Thyroid gland (tissue), 4 donors: ENCODE data around the gene SLC8B1. TPM values are rescaled to one million over a fixed set of nuclear protein-coding genes. Genes with fewer than 3 reads are reported as not detected.

Experiments used
- DNase-seq, 2 donors: peaks; one replicate each; pipeline ENCODE4 v3.0.0-alpha.2; 2019
- H3K27ac ChIP-seq, 3 donors: fragments of 200-600 bp; sonication (generic); 1 replicate in 2 of 3; 2 replicates in 1 of 3; pipeline ENCODE4 v1.5.1; 2016 to 2019; ENCODE audit warnings: mild to moderate bottlenecking in 1 of 3, moderate library complexity in 1 of 3
- H3K27me3 ChIP-seq: fragments of 200-600 bp; sonication (generic); one replicate; pipeline ENCODE4 v1.5.1; 2019
- H3K36me3 ChIP-seq, 2 donors: fragments of 200-600 bp; sonication (generic); one replicate each; pipeline ENCODE4 v1.5.1; 2016 to 2019
- H3K4me1 ChIP-seq, 2 donors: fragments of 200-600 bp; sonication (generic); one replicate each; pipeline ENCODE4 v1.5.1; 2017 to 2019
- H3K4me3 ChIP-seq, 3 donors: fragments of 200-600 bp; sonication (generic); replicated peaks in 1 of 3; 1 replicate in 2 of 3; 2 replicates in 1 of 3; pipeline ENCODE4 v1.5.1; 2016; ENCODE audit warnings: mild to moderate bottlenecking in 1 of 3
- H3K9me3 ChIP-seq: fragments of 200-600 bp; sonication (generic); one replicate; pipeline ENCODE4 v1.5.1; 2017
- POLR2A ChIP-seq, 2 donors: fragments of 450-650 bp; IDR thresholded peaks; one replicate each; pipeline ENCODE4 v1.6.1; 2017; ENCODE audit warnings: antibody characterized with exemption in 2 of 2, mild to moderate bottlenecking in 2 of 2, moderate library complexity in 1 of 2
- WGBS, 2 donors: methylation state at CpG; one replicate each; pipeline ENCODE4 v1.1.5; 2017; 5-methylcytosine and 5-hydroxymethylcytosine counted together
- intact Hi-C: fragments of 100-400 bp; cut with DNase I; formaldehyde crosslinking; loops from one replicate; pipeline ENCODE4 v1.15.1; 2023
- total RNA-seq, 4 donors: library from RNA; depleted of rRNA; stranded (reverse); fragments of >200 nt; gene quantifications; one replicate each; pipeline ENCODE4 v1.2.3, GENCODE V29; 2016
- TF ChIP-seq, protein P1 (sequence below), 6 experiments: fragments of 200-600 bp in 3 of 6; fragments of 450-650 bp in 3 of 6; sonication (generic) in 3 of 6; IDR thresholded peaks; one replicate each; pipeline ENCODE4 v1.5.1; 2016 to 2019; ENCODE audit warnings: antibody characterized with exemption in 6 of 6, mild to moderate bottlenecking in 2 of 6, inconsistent platforms in 1 of 6, moderate library complexity in 1 of 6

Gene SLC8B1
- total RNA-seq, 4 donors from 2014 or later: 23.3 to 50.5 (median 30.7) TPM

DNA sequence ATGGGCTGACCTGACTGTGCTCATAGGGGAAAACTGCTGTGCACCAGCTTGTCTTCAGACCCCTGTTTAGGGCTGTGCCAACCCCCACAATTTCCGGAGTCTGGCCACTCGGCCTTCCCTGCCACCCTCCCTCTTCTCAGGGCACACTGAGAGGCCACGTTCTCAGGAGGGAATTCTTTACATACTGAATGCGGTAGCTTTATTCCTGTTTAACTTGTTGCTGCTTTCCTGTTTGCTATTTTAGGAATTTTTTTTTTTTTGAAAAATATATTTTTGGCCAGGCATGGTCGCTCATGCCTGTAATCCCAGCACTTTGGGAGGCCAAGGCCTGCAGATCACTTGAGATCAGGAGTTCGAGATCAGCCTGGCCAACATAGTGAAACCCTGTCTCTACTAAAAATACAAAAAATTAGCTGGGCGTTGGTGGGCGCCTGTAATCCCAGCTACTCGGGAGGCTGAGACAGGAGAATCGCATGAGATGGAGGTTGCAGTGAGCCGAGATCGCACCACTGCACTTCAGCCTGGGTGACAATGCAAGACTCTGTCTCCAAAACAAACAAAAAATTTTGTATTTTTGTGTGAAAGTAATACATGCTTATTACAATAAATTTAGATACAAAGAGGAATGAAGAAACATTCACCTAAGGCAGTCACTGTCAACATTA is 74.1 kb downstream of the SLC8B1 start:
- WGBS, 2 donors: 63 to 74% methylated on average over 12 of the region's 12 CpGs
- peak in 1 of 2 donors; percentile 2 for DNase-seq
- H3K4me1 ChIP-seq: peaks cover 43 to 44% of the 10 kb centered on the region in 2 donors

GRCh38 chr12:113260127-113260526 is 74.8 kb downstream of the SLC8B1 start:
- Histone ChIP-seq H3K36me3 (no peaks in the 10 kb centered on the region), H3K27me3 (no peaks in the 10 kb centered on the region), H3K4me1 (peaks cover 43 to 44% of the 10 kb centered on the region in 2 donors), H3K9me3 (no peaks in the 10 kb centered on the region), H3K4me3 (no peak overlapping the region), H3K27ac (peak overlapping the region; percentile 40 to 76 (median 74))
- DNase-seq: no peak
- intact Hi-C loops: no loop called here
- TF ChIP-seq, protein P1, sequence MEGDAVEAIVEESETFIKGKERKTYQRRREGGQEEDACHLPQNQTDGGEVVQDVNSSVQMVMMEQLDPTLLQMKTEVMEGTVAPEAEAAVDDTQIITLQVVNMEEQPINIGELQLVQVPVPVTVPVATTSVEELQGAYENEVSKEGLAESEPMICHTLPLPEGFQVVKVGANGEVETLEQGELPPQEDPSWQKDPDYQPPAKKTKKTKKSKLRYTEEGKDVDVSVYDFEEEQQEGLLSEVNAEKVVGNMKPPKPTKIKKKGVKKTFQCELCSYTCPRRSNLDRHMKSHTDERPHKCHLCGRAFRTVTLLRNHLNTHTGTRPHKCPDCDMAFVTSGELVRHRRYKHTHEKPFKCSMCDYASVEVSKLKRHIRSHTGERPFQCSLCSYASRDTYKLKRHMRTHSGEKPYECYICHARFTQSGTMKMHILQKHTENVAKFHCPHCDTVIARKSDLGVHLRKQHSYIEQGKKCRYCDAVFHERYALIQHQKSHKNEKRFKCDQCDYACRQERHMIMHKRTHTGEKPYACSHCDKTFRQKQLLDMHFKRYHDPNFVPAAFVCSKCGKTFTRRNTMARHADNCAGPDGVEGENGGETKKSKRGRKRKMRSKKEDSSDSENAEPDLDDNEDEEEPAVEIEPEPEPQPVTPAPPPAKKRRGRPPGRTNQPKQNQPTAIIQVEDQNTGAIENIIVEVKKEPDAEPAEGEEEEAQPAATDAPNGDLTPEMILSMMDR (IDR thresholded peaks at IDR 0.05): no peak
- TF ChIP-seq POLR2A (IDR thresholded peaks at IDR 0.05): no peak
- WGBS, 2 donors: 73 to 80% methylated on average over 4 to 5 of the region's 5 CpGs

More for the DNA sequence above, 74.1 kb downstream of the SLC8B1 start:
- Histone ChIP-seq H3K9me3 (no peaks in the 10 kb centered on the region), H3K27ac (peak overlapping the region; percentile 40 to 76 (median 74)), H3K27me3 (no peaks in the 10 kb centered on the region), H3K4me3 (no peak overlapping the region), H3K36me3 (peaks cover 2 to 3% of the 10 kb centered on the region in 2 donors)
- intact Hi-C loops: no loop called here
- TF ChIP-seq, protein P1 (IDR thresholded peaks at IDR 0.05): no peak
- no peak for TF ChIP-seq POLR2A (IDR thresholded peaks at IDR 0.05)

GRCh38 chr12:113257564-113257963 is 77.3 kb downstream of the SLC8B1 start:
- peak overlapping the region in 2 of 3 donors; percentile 74 to 76 for H3K27ac ChIP-seq
- no peaks in the 10 kb centered on the region for H3K9me3 ChIP-seq
- H3K27me3 ChIP-seq: no peaks in the 10 kb centered on the region
- H3K4me1 ChIP-seq: peaks cover 40 to 42% of the 10 kb centered on the region in 2 donors
- no peak for DNase-seq
- TF ChIP-seq POLR2A (IDR thresholded peaks at IDR 0.05): no peak
- TF ChIP-seq, protein P1 (IDR thresholded peaks at IDR 0.05): no peak
- H3K4me3 ChIP-seq: no peak overlapping the region
- intact Hi-C loops: no loop called here
- H3K36me3 ChIP-seq: peaks cover under 1 to 3% of the 10 kb centered on the region in 2 donors

DNA sequence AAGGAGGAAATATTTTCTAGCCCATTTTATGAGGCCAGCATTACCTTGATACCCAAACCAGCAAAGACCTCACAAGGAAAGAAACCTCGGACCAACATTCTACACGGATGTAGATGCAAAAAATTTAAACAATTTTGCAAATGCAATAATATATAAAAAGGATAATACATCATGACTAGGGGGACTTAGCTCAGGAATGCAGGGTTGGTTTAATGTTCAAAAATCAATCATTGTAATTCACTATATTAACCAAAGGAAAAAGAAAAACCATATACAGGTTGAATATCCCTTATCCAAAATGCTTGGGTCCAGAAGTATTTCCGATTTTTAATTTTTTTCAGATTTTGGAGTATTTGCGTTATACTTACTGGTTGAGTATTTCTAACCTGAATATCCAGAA is 80.6 kb downstream of the SLC8B1 start:
- intact Hi-C loops: no loop called here
- H3K27me3 ChIP-seq: no peaks in the 10 kb centered on the region
- DNase-seq: no peak
- peaks cover 3 to 4% of the 10 kb centered on the region in 2 donors for H3K36me3 ChIP-seq
- no peak overlapping the region for H3K27ac ChIP-seq
- TF ChIP-seq, protein P1 (IDR thresholded peaks at IDR 0.05): no peak
- no peak for TF ChIP-seq POLR2A (IDR thresholded peaks at IDR 0.05)
- no peaks in the 10 kb centered on the region for H3K9me3 ChIP-seq
- no peak overlapping the region for H3K4me3 ChIP-seq
- H3K4me1 ChIP-seq: peaks cover 10% of the 10 kb centered on the region in 2 donors
- WGBS, 2 donors: 97% methylated on average over 4 of the region's 4 CpGs

DNA sequence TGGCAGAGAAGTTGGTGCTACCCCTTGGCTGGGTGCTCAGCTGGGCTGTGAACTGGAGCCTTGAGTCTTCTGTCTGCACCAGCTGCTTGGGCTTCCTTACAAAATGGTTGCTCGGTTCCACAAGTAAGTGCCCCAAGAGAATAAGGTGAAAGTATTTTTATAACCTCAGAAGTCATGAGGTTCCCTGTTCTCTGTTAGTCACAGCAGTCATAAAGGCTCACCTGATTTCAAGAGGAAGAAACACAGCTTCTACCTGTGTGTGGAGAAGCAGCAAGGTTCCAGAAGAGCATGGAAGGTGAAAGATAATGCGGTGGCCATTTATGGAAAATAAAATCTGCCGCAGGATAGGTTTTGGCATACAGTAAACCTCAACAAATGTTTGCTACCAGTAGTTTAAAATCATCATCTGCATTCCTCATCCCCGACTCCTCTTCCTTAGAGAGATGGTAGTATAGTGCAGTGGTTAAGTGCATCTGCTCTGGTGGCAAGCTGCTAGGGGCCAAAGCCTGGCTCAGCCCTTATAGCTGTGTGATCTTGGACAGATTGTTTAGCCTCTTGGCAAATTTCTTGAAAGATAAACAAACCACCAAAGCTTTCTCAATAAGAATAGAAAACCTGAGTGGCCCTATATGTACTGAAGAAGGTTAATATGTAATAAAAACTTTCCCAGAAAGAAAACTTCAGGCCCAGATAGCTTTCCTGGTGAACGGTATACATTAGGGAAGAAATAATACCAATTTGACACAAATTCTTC is 81.2 kb downstream of the SLC8B1 start:
- Histone ChIP-seq H3K4me3 (no peak overlapping the region), H3K27ac (no peak overlapping the region), H3K4me1 (peaks cover 4% of the 10 kb centered on the region in 2 donors), H3K9me3 (no peaks in the 10 kb centered on the region), H3K27me3 (no peaks in the 10 kb centered on the region), H3K36me3 (peaks cover 3 to 4% of the 10 kb centered on the region in 2 donors)
- intact Hi-C loops: no loop called here
- WGBS, 2 donors: 95 to 99% methylated on average over 5 of the region's 5 CpGs
- TF ChIP-seq, protein P1 (IDR thresholded peaks at IDR 0.05): no peak
- no peak for TF ChIP-seq POLR2A (IDR thresholded peaks at IDR 0.05)
- DNase-seq: no peak
